OCI-LY3 (cell line): ENCODE results near the gene VAV3.

Source experiments
- H2AFZ ChIP-seq: fragments of 200-600, 300-600 bp; shearing (Covaris generic); 2 replicates; pipeline ENCODE4 v1.6.0; 2014; ENCODE audit warnings: antibody characterized with exemption, low read depth, low read length
- H3K27ac ChIP-seq: fragments of 200-600, 300-600 bp; sonication (generic); 2 replicates; pipeline ENCODE4 v1.5.1; 2014; ENCODE audit warnings: mild to moderate bottlenecking, low read length, moderate library complexity, mixed read lengths
- H3K27me3 ChIP-seq: fragments of 200-600, 300-600 bp; sonication (generic); 2 replicates; pipeline ENCODE4 v1.6.1; 2014; ENCODE audit warnings: low read depth, low read length, mixed read lengths
- H3K36me3 ChIP-seq: fragments of 200-600, 300-600 bp; sonication (generic); replicated peaks from 2 replicates; pipeline ENCODE3; 2014; ENCODE audit warnings: low read depth, low read length, mixed read lengths
- H3K4me1 ChIP-seq: fragments of 300-600, 200-600 bp; sonication (generic); 2 replicates; pipeline ENCODE4 v1.6.1; 2014; ENCODE audit warnings: low read length, mixed read lengths
- H3K4me2 ChIP-seq: fragments of 200-600, 300-600 bp; sonication (generic); 2 replicates; pipeline ENCODE4 v1.6.1; 2014; ENCODE audit warnings: low read length, mixed read lengths
- H3K4me3 ChIP-seq: fragments of 300-600, 200-600 bp; sonication (generic); 2 replicates; pipeline ENCODE4 v1.5.1; 2014; ENCODE audit warnings: antibody characterized with exemption, mild to moderate bottlenecking, low read length, moderate library complexity
- H3K79me2 ChIP-seq: fragments of 300-600, 200-600 bp; shearing (Covaris generic); 2 replicates; pipeline ENCODE4 v1.6.1; 2014; ENCODE audit warnings: mild to moderate bottlenecking, low read length, mixed read lengths
- H3K9ac ChIP-seq: fragments of 300-600, 200-600 bp; shearing (Covaris generic); 2 replicates; pipeline ENCODE4 v1.6.0; 2014; ENCODE audit warnings: mild to moderate bottlenecking, low read length, moderate library complexity
- H3K9me3 ChIP-seq: fragments of 200-600, 300-600 bp; shearing (Covaris generic); 2 replicates; pipeline ENCODE4 v1.6.1; 2014; ENCODE audit warnings: low read length, mixed read lengths; ENCODE audit not compliant: insufficient read depth
- H4K20me1 ChIP-seq: fragments of 200-600, 300-600 bp; sonication (generic); 2 replicates; pipeline ENCODE4 v1.6.1; 2016; ENCODE audit warnings: low read length, mixed read lengths; ENCODE audit not compliant: insufficient read depth
- EZH2phosphoT487 ChIP-seq: fragments of 200-600 bp; shearing (Covaris generic); IDR thresholded peaks from 2 replicates; pipeline ENCODE4 v1.6.1; 2018; ENCODE audit warnings: antibody characterized with exemption, mixed run types, low read depth
- TF ChIP-seq, protein P1 (sequence below): fragments of 200-600, 300-600 bp; sonication (generic); IDR thresholded peaks from 2 replicates; pipeline ENCODE4 v1.5.1; 2014; ENCODE audit warnings: antibody characterized with exemption, low read length, low read depth

The VAV3 gene

DNA sequence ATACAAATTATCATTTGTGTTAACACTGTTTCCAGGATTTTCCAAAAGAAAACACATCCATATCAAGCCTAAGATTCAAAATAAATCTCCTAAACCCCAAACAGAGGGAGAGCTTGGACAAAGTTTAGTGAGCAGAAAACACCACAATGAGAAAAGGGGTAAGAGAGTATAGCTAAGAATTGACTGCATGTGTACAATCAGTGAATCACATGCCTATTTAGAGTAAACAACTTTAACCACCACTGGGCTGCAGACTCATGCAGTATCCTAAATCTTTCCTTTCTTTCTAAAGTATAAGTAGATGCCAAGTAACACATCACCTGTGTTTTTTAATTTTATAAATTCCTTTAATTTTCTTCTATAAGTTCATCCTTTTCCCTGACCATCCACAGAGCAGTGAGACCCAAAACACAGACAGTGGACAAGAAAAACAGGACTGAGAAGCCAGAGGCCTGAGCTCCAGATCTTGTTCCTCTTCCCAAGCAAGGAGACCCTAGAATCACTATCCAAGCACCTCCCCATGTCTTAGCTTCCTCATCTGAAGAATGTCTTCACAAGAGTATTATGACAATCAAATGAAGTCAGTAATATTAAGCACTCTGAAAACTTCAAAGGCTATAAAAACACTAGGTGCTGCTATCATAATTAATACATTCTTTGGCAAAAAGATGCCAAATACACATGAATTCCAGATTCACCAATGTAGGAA lies 93.1 kb downstream of the VAV3 start:
- Histone ChIP-seq H3K4me1 (peaks cover 59% of the 10 kb centered on the region), H3K79me2 (no peaks in the 10 kb centered on the region), H3K27ac (no peak overlapping the region), H2AFZ (no peak overlapping the region), H3K4me3 (0 out of 2 replicates have a peak overlapping the region, but pooled peaks have one; percentile 8), H3K4me2 (peak overlapping the region; percentile 95), H4K20me1 (no peaks in the 10 kb centered on the region), H3K9me3 (no peaks in the 10 kb centered on the region), H3K27me3 (no peaks in the 10 kb centered on the region), H3K36me3 (peaks cover under 1% of the 10 kb centered on the region), H3K9ac (peak overlapping the region; percentile 12; the same call in 1 of the 2 replicates)
- TF ChIP-seq EZH2phosphoT487, result no peak
- TF ChIP-seq, protein P1, sequence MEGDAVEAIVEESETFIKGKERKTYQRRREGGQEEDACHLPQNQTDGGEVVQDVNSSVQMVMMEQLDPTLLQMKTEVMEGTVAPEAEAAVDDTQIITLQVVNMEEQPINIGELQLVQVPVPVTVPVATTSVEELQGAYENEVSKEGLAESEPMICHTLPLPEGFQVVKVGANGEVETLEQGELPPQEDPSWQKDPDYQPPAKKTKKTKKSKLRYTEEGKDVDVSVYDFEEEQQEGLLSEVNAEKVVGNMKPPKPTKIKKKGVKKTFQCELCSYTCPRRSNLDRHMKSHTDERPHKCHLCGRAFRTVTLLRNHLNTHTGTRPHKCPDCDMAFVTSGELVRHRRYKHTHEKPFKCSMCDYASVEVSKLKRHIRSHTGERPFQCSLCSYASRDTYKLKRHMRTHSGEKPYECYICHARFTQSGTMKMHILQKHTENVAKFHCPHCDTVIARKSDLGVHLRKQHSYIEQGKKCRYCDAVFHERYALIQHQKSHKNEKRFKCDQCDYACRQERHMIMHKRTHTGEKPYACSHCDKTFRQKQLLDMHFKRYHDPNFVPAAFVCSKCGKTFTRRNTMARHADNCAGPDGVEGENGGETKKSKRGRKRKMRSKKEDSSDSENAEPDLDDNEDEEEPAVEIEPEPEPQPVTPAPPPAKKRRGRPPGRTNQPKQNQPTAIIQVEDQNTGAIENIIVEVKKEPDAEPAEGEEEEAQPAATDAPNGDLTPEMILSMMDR, result no peak

DNA sequence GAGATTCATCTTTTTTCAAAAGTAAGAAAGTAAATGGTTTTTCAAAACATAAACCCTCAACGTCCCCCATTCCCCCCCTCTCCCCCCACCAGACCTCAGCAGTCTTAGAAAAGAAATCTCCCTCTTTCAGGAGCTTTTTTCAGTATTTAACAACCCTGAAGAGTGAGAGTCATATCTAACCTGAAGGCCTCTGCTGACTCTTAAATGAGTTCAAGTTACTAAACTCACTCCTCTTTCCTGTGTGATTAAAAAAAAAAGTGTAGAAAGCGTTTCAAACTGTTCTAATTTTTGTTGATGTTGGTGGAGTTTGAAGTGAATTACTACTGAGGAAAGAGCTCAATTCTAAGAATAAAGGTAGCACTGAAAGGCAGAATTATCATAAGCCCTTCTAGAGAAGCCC lies 93.7 kb downstream of the VAV3 start:
- H3K4me2 ChIP-seq, result peak overlapping the region; percentile 54
- H3K36me3 ChIP-seq, result no peaks in the 10 kb centered on the region
- H3K4me3 ChIP-seq, result 0 out of 2 replicates have a peak overlapping the region, but pooled peaks have one; percentile 8
- H4K20me1 ChIP-seq, result no peaks in the 10 kb centered on the region
- H3K4me1 ChIP-seq, result peaks cover 53% of the 10 kb centered on the region
- H3K9ac ChIP-seq, result peak overlapping the region; percentile 12; the same call in 1 of the 2 replicates
- H3K9me3 ChIP-seq, result no peaks in the 10 kb centered on the region
- H3K79me2 ChIP-seq, result no peaks in the 10 kb centered on the region
- H3K27me3 ChIP-seq, result no peaks in the 10 kb centered on the region
- no peak overlapping the region for H3K27ac ChIP-seq
- no peak overlapping the region for H2AFZ ChIP-seq
- TF ChIP-seq EZH2phosphoT487, result no peak
- TF ChIP-seq, protein P1, result no peak

DNA sequence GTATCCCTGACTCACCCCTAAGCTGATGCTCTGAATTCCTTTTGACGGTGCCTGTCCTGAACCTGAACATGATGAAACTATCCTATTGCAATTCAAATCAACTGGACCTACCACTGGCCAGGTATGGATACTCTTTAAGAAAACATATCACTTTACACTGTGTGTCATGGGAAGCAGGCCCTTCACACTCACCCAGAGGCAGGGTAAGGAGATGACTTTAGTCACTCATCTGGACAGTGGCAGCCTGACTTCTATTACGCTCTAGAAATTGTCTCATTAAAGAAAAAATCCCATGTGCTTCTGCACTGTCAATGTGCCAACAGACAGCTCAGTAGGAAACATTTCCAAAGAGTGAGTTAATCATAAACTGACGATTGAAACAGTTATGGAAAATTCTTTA lies 94.3 kb downstream of the VAV3 start:
- TF ChIP-seq, protein P1, result no peak
- Histone ChIP-seq H3K36me3 (no peaks in the 10 kb centered on the region), H3K9ac (no peak overlapping the region), H3K4me2 (peak overlapping the region; percentile 54), H2AFZ (no peak overlapping the region), H3K27ac (no peak overlapping the region), H3K9me3 (no peaks in the 10 kb centered on the region), H3K4me1 (peaks cover 48% of the 10 kb centered on the region), H3K79me2 (no peaks in the 10 kb centered on the region), H3K27me3 (no peaks in the 10 kb centered on the region), H4K20me1 (no peaks in the 10 kb centered on the region), H3K4me3 (no peak overlapping the region)

DNA sequence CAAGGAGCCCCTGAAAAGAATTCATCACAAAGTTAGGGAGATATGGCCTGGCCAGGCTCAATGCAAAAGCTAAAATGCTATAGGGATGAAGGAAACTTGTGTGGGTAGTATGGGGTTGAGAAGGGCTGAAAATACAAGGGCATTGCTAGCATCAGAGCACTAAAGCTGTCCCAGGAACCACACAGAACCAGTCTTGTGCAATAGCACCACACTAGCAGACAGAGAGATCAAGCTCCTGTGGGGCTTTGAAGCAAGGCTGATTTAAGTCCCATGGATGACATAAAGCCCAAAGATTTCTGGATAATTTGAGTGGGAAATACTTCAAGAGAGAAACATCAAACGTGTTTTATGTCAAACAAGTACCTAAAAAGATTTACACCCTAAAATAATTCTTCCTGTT lies 97.1 kb downstream of the VAV3 start:
- no peaks in the 10 kb centered on the region for H3K79me2 ChIP-seq
- H4K20me1 ChIP-seq, result no peaks in the 10 kb centered on the region
- peaks cover 25% of the 10 kb centered on the region for H3K4me1 ChIP-seq
- no peak overlapping the region for H2AFZ ChIP-seq
- H3K36me3 ChIP-seq, result no peaks in the 10 kb centered on the region
- H3K4me2 ChIP-seq, result no peak overlapping the region
- H3K9ac ChIP-seq, result no peak overlapping the region
- no peaks in the 10 kb centered on the region for H3K9me3 ChIP-seq
- H3K27ac ChIP-seq, result no peak overlapping the region
- TF ChIP-seq EZH2phosphoT487, result no peak
- TF ChIP-seq, protein P1, result no peak
- no peak overlapping the region for H3K4me3 ChIP-seq
- H3K27me3 ChIP-seq, result no peaks in the 10 kb centered on the region
